Measurements from ENCODE around the gene NCOA3.
"Not testable (repeated sequence)": the region's sequence is repeated elsewhere in the genome, so short reads cannot be mapped to it uniquely, and the experiment has no call there.

NCOA3 gene

DNA sequence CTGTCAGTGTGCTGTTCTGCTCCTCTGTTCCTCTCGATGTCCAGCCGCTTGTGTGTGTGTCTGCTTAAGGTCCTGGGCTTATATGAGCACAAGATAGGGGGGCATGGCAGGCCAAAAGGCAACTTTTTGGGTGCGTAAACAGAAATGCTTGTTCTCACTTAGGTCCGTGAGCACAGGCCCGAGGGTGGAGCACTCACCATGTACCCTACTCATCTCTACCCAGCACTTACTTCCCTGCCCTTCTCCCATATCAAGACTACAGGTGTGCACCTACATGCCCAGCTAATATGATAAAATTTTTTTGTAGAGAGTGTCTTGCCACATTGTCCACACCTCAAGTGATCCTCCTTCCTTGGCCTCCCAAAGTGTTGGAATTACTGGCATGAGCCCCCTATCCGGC, 34.3 kb downstream of the NCOA3 start:
- no peak for DNase-seq (ENCODE audit: low read depth)

GRCh38 chr20:47540443-47541354, 39.0 kb downstream of the NCOA3 start:
- no peak for DNase-seq (ENCODE audit: low read depth)

GRCh38 chr20:47541355-47541922, 39.8 kb downstream of the NCOA3 start:
- no peak for DNase-seq (ENCODE audit: low read depth)

GRCh38 chr20:47543006-47543431, 41.3 kb downstream of the NCOA3 start:
- no peak for DNase-seq (ENCODE audit: low read depth)

DNA sequence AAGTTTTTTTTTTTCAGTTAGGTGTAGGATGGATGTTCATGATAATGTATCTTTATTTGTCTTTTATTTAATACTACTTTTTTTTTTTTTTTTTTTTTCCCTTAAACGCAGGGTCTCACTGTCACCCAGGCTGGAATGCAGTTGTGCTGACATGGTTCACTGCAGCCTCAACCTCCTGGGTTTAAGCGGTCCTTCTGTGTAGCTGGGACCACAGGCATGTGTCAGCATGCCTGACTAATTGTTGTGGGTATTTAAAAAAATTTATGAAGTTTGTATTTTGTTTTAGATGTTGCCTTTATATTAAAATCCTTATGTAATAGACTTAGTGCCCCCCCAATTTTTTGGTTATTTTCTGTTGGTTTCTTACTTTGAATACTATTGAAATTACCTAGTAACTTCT, 42.6 kb downstream of the NCOA3 start:
- DNase-seq (ENCODE audit: low read depth), result no peak

DNA sequence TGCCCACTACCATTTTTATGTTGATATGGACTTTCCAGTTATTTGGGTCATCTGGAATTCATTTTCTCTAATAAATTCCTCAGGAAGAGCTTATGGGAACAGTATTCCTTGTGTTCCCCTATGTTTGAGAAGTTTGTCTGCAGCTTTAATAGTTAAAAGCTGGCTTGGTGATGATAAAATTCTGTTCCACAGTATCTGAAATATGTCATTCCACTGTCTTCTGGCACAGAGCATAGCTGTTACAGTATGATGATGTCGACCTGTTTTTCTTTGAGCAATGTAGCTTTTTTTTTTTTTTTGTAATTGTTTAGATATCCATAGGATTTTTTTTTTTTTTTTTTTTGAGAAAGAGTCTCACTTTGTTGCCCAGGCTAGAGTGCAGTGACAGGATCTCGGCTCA, 43.2 kb downstream of the NCOA3 start:
- DNase-seq (ENCODE audit: low read depth), result no peak

GRCh38 chr20:47545499-47545898, 43.8 kb downstream of the NCOA3 start:
- DNase-seq (ENCODE audit: low read depth), result no peak

- DNase-seq (ENCODE audit: low read depth), result no peak
Measured at GRCh38 chr20:47546184-47547033, 44.7 kb downstream of the NCOA3 start.

GRCh38 chr20:47547034-47547387, 45.3 kb downstream of the NCOA3 start:
- no peak for DNase-seq (ENCODE audit: low read depth)

GRCh38 chr20:47549671-47550070, 48.0 kb downstream of the NCOA3 start:
- DNase-seq (ENCODE audit: low read depth), result no peak

DNA sequence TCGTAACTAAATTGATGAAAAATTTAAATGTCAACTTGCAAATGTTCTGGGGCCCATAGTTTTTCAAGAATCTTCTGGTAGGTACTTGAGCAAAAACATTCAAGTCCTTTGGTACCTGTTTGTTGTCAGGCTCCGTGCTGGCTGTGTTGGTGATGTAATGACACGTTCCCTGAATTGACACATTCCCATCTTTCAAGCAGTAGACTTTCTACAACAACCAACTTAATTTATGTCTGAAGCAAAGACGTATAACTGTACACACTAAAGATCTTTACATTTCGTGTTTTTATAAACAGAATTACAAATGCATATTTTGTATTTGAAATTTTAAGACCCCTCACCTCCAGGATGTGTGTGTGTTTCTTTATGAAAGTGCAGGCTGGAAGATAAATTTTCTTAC, 49.5 kb downstream of the NCOA3 start:
- no peak for DNase-seq (ENCODE audit: low read depth)

DNA sequence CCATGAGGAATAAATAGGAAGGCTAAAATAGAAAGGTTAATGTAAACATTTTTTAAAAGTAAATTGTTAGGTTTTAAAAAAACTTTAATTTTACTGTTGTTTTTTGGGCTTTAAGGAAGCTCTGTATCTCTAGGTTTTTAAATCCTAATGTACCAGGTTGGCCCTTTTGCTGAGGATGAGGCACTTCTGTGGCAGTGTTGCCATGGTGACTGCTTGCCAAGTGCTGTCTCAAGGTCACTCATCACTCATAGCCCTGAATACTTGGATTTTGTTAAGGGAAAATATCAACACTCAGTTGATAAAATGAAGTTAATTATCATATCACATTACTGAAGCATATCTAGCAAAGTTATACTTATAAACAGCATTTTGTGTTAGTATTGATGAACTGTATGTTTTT, 50.2 kb downstream of the NCOA3 start:
- DNase-seq (ENCODE audit: low read depth), result no peak

GRCh38 chr20:47552996-47553395, 51.3 kb downstream of the NCOA3 start:
- no peak for DNase-seq (ENCODE audit: low read depth)

- not testable (repeated sequence) for DNase-seq (ENCODE audit: low read depth)
Measured at GRCh38 chr20:47553594-47554235, 52.0 kb downstream of the NCOA3 start.

DNA sequence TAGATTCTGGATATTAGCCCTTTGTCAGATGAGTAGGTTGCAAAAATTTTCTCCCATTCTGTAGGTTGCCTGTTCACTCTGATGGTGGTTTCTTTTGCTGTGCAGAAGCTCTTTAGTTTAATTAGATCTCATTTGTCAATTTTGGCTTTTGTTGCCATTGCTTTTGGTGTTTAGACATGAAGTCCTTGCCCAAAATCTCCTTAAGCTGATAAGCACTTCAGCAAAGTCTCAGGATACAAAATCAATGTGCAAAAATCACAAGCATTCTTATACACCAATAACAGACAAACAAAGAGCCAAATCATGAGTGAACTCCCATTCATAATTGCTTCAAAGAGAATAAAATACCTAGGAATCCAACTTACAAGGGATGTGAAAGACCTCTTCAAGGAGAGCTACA, 52.6 kb downstream of the NCOA3 start:
- DNase-seq (ENCODE audit: low read depth), result not testable (repeated sequence)

DNA sequence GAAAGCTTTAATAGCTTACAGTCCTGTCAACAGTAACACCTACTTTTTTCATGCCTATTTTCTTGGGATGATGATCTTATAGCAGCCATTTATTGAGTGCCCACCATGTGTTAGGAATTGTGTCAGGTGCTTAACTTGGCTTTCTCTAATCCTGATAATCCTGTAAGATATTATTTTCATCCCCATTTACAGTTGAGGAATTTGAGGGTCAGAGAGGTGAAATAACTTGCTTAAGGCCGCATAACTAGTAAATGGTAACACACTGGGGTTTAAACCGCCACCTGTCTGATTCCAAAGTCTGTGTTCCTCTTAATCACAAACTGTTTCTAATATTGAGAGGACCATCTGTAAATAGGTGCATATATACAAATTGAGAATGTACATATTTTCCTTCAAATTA, 55.5 kb downstream of the NCOA3 start:
- DNase-seq (ENCODE audit: low read depth), result no peak

- no peak for DNase-seq (ENCODE audit: low read depth)
Measured at GRCh38 chr20:47557791-47558190, 56.1 kb downstream of the NCOA3 start.

DNA sequence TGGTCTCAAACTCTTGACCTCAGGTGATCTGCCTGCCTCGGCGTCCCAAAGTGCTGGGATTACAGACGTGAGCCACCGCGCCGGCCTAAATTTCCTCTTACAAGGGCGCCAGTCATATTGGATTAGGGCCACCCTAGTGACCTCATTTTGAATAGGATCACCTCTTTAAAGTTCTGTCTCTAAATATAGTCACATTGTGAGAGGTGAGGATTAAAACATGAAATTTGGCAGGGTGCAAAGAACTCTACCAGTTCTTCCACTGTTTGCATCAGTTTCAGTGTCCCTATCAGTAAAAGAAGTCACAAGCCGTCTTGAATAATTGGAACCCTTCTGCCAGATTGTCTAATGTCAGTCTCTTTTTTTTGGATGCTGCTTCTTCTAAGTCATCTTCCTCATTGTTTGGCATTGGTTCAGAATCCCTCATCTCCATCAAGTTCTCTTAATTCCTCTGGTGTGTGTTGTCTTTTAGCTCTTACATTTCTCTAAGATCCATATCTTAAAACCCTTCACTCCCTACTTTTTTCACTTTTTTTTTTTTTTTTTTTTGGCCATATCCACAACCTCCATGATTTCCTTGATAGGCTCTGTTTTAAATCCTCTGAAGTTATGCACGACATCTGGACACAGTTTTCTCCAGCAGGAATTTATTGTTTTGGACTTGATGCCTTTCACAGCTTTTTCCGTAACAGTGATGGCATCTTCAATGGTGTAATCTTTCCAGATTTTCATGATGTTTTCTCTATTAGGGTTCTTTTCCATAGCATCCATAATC, 56.8 kb downstream of the NCOA3 start:
- DNase-seq (ENCODE audit: low read depth), result no peak

DNA sequence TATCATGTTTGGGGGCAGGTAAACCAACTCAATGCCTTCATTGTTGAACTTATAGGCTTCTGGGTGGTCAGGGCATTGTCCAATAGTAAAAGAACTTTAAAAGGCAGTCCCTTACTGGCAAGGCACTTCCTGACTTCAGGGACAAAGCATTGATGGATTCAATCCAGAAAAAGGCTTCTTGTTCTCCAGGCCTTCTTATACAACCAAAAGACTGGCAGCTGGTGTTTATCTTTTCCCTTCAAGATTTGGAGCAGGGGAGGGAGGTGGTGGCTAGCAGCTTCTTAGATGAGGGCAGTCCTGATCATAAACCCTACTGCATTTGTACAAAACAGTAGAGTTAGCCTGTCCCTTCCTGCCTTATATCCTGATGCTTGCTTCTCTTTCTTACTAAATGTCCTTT, 57.5 kb downstream of the NCOA3 start:
- DNase-seq (ENCODE audit: low read depth), result no peak

GRCh38 chr20:47561180-47561579, 59.5 kb downstream of the NCOA3 start:
- DNase-seq (ENCODE audit: low read depth), result no peak
